Urothelium cell line (cell line): ENCODE data around the gene UGT1A9.
"Not testable (repeated sequence)": the region's sequence is repeated elsewhere in the genome, so short reads cannot be mapped to it uniquely, and the experiment has no call there.

ENCODE experiments used
- DNase-seq: peaks from one replicate; pipeline ENCODE4 v3.0.0; 2011; ENCODE audit warnings: low spot score, mixed read lengths
- FAIRE-seq: peaks from 2 replicates; lab custom pipeline; 2011; peaks lifted over from hg19 to GRCh38; lab: Jason Lieb, UNC

UGT1A9 gene

DNA sequence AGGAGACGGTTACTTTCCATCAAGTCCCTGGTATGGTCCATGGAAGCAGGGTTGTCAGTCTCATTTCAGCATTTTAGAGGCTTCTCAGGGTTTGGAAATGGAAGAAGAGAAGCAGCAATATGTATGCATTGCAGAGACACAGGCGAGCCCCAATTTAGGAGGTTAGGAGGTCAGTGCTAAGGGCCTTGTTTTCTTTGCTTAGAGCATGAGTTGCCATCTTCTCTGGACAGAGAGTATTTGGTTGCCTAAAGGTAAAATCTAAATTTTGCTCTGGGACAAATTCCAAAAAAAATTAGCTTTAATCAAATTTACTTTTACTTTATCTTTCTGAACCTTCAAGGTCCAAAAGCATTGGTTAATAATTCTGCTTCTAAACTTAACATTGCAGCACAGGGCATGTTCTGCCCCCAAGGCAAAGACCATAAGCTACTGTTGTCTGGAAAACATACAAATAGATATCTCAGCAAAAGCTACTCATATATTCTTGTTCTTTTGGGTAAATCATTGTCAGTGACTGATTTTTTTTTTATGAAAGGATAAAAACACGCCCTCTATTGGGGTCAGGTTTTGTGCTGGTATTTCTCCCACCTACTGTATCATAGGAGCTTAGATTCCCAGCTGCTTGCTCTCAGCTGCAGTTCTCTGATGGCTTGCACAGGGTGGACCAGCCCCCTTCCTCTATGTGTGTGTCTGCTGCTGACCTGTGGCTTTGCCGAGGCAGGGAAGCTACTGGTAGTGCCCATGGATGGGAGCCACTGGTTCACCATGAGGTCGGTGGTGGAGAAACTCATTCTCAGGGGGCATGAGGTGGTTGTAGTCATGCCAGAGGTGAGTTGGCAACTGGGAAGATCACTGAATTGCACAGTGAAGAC lies at the start of gene UGT1A9:
TSS of gene UGT1A9 (plus strand) at position 609 of the 872 bp plus-strand sequence. CDS start at position 646, 37 bp downstream.
- FAIRE-seq (no peak), DNase-seq (no peak)

DNA sequence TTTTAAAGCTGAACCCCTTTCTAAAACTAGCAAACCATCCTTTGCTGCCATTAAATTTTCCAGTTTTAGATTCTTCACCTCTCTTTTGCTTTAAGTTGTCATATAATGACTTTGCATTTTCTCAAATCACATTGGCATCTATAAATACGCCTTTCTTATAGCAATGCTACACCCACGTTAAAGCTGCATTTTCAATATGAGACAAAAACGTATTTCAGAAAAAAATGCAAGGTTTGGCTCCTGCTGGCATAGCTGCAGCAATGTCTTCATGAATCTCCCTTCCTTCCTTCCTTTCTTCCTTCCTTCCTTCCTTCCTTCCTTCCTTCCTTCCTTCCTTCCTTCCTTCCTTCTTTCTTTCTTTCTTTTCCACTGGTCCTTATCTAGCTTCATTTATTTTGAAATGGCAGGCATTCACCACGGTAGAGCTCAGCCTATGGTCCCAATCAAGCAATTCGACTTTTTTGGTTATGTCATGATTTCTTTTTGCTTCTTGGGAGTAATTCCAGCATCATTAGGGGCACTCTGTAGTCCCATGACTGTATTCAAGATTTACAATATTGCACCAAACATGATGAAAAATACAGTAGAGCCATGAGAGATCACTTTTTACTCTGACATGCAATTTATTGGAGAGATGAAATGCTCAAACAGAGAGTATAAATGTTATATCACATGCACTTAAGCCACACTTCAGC lies 44.2 kb upstream of the UGT1A9 start:
- FAIRE-seq, result no peak
- DNase-seq, result no peak

DNA sequence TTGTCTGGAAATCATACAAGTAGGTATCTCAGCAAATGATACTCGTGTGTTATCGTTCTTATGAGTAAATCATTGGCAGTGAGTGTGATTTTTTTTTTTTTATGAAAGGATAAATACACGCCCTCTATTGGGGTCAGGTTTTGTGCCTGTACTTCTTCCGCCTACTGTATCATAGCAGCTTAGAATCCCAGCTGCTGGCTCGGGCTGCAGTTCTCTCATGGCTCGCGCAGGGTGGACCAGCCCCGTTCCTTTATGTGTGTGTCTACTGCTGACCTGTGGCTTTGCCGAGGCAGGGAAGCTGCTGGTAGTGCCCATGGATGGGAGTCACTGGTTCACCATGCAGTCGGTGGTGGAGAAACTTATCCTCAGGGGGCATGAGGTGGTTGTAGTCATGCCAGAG lies 35.4 kb upstream of the UGT1A9 start, which contains the start of gene UGT1A10:
TSS of gene UGT1A10 (plus strand) at position 143 of the 400 bp plus-strand sequence. CDS start at position 218, 75 bp downstream.
- FAIRE-seq, result peak; percentile 5

DNA sequence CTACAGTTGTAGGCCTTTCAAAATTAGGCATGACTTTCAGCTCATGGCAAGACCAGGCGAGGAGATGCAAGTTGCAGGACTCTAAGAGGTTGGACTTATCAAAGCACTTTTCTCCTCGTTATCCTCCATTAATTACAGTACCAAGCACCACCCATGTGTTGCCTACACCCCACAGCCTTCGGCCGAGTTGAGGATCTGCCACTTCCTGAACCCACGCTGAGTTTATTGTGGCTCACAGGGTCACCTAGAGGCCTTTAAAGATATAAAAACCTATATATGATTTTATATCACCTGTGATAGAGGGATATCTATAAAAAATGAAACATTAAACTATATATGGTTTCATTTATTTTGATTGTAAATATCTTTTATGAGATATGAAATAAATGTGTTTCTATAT lies 32.9 kb upstream of the UGT1A9 start:
- FAIRE-seq (no peak), DNase-seq (no peak)

More for the DNA sequence above, 35.4 kb upstream of the UGT1A9 start, which contains the start of gene UGT1A10:
- DNase-seq, result not testable (repeated sequence)

DNA sequence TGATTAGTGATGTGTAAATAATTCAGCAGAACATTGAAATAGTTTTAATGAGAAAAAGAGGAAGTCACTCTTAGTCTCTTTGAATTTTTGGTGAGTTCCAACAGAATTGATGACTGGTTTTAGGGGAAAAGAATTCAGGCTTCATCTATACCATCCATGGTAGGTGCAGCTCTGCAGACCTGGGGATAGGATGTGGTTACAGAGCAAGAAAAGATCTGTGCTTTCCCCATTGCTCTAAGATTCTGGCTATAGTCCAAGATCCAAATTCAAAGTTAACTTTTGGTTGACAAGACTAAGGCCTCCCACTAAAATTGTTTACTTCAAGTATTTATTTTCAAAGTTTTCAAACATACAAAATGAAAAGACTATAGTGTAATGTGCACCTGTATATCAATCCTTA lies 31.8 kb upstream of the UGT1A9 start:
- DNase-seq (no peak), FAIRE-seq (no peak)

DNA sequence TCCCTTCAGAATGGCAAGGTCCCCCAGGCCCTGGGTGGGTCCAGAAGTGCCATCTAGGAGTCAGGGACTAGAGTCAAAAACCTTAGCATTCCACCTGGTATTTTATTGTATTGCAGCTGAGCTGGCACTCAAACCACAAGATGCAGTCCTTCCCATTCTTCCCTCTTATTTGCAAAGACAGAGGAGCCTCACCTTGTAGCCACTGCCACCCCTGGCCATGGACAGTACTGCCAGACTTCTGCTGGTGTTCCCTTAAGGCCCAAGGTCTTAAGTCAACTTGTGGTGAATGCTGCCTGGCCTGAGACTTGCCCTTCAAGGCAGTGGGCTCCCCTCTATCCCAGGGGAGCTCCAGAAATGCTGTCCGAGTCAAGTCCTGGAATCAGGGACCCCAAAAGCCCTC lies 28.6 kb upstream of the UGT1A9 start:
- DNase-seq (peak; percentile 4), FAIRE-seq (no peak)

DNA sequence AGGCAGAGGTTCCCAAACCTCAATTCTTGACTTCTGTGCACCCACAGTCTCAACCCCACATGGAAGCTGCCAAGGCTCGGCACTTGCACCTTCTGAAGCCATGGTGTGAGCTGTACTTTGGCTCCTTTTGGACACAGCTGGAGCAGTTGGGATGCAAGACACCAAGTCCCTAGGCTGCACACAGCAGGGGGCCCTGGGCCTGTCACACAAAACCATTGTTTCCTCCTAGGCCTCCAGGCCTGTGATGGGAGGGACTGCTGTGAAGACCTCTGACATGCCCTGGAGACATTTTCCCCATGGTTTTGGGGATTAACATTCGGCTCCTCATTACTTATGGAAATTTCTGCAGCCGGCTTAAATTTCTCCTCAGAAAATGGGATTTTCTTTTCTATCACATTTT lies 25.7 kb upstream of the UGT1A9 start:
- not testable (repeated sequence) for DNase-seq, FAIRE-seq

DNA sequence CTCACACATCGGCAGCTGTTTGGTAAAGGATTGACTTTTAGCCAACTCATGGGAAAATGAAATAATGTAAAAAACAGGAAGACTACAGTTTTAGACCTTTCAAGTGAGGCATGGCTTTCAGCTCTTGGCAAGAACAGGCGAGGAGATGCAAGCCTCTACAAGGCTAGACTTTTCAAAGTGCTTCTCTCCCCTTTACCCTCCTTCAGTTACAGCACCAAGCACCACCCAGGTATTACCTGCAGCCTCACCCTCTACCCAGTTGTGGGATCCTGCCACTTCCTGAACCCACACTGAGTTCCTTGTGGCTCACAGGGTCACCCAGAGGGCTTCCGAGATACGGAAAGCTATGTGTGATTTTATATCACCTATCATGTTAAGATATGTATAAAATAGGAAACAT lies 20.7 kb upstream of the UGT1A9 start:
- DNase-seq (no peak), FAIRE-seq (no peak)

DNA sequence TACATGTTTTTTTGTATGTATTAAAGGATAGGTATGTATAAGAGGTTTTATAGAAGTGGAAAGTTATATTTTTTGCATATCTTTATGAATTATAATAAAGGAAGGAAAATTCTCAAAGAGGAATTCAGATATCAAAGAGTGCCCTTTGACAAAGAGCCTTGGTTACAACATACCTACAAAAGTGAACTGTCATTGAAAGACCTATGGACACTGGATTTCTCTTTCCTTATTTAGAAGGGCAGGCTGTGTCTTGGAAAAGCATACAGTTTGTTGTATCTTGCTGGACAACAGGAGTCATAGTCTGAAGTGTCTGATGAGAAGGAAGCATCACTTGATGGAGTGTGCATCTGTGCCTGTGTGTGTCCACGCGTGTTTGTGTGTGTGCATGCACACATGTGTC lies 20.3 kb upstream of the UGT1A9 start:
- no peak for DNase-seq
- peak; percentile 67 for FAIRE-seq

DNA sequence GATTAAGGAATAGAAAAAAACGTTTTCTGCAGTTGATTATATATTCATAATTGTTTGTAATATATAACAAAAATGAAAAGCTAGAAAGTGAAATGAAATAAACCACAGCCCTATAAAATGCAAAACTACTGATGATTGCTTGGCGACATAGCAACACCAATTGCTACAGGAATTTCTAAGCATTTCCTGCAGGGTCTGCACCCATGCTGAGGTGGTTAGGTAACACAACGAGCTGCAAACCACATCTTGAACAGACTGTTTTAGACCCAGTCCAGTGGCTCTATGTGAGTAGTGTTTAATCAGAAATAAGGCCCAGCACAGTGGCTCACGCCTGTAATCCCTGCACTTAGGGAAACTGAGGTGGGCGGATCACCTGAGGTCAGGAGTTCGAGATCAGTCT lies 17.2 kb upstream of the UGT1A9 start:
- FAIRE-seq, result no peak
- no peak for DNase-seq

DNA sequence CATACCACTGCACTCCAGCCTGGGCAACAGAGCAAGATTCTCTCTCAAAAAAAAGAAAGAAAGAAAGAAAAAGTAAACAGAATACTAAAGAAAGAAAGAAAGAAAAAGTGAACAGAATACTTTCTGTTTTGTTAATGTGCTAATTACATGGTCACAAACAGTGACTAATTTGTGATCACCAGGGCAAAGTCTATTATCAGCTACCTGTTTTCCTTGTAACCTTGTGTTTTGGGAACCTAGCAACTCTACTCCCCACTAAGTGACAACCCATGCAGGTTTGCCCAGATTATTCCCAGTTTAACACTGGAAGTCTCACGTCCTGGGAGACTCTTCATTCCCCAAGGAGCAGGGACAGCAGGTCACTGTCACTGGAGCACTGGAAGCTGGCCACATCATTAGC lies 16.7 kb upstream of the UGT1A9 start:
- DNase-seq, result no peak
- no peak for FAIRE-seq

DNA sequence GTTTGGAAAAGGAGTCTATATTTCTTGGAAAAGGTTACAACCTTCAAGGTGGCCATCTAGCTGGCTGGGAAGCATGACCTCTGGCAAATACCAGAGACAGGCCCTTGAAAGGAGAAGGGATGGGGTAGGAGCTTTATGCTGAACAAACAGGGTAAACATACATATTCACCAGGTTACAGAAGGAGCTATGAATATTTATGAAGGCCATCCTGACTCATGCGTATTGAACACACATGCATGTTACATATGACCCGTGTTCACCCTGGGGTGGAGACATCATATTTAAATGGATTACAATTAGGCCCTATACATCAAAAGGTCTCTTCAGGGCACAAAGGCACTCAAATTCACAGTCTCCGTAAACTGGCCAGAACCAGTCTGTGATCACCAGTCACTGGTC lies 15.8 kb upstream of the UGT1A9 start:
- DNase-seq, result not testable (repeated sequence)
- FAIRE-seq, result peak; percentile 98

DNA sequence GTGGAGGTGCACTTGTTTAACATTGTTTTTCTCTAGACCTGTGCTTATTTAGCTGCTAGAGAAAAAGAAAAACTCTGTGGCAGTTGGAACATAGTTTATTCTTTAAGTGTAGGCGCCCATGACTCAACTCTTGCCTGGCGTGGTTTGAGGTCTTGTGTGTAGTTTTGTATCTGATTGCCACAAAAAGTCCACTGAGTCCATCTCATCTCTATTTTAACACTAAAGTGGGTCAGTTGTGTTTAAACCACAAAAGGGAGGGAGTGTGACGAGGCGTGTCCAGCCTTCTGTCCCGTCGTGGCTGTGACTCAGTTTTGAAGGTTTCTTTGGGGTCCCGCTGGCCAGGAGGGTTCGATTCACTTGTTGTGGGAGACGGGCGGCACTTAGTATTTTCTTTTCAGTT lies 15.3 kb upstream of the UGT1A9 start:
- FAIRE-seq (no peak), DNase-seq (no peak)

DNA sequence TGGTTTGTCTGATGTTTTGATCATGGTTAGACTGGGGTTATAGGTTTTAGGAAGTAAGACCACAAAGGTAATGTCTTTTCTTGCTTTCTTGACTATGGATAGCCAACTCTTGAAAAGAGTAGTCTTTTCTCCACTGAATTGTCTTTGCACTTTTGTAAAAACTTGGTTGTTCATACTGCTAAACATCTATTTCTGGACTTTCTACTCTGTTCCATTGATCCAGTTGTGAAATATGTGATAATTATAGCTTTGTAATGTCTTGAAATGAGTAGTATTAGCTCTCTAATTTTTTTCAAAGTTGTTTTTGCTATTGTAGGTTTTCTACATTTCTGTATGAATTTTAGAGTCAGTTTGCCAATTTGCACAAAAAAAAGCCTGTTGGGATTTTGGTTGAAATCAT lies 13.1 kb upstream of the UGT1A9 start:
- DNase-seq, result no peak

DNA sequence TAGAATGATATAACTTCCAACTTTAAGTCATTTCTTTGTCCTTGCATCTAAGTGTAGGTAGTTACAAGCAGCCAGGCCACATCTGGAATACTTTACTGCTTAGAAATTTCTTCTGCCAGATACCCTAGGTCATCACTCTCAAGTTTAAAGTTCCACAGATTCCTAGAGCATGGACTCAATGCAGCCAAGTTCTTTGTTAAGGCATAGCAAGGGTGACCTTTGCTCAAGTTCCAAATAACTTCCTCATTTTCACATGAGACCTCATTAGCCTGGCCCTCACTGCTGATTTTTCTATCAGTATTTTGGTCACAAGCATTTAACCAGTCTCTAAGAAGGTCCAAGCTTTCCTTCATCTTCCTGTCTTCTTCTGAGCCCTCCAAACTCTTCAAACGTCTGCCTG lies 7.8 kb upstream of the UGT1A9 start:
- no peak for DNase-seq

More for the DNA sequence above, 13.1 kb upstream of the UGT1A9 start:
- FAIRE-seq, result no peak

DNA sequence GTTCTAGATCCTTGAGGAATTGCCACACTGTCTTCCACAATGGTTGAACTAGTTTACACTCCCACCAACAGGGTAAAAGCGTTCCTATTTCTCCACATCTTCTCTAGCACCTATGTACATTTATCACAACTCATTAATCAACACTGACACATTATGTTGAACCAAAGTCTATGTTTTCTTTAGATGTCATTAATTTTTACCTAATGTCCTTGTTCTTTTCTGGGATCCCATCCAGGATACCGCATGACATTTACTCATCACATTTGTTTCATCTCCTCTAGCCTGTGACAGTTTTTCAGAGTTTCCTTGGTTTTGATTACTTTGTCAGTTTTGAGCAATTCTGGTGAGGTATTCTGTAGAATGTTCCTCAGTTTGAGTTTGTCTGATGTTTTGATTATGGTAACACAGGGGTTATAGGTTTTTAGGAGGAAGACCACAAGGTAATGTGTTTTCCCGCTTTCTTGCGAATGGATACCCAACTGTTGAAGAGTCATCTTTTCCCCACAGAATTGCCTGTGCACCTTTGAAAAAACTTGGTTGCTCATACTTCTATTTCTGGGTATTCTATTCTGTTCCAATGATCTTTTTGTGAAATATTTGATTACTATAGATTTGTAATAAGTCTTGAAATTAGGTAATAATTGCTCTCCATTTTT lies 3.0 kb upstream of the UGT1A9 start:
- FAIRE-seq (no peak), DNase-seq (no peak)

More for the DNA sequence above, 7.8 kb upstream of the UGT1A9 start:
- no peak for FAIRE-seq

DNA sequence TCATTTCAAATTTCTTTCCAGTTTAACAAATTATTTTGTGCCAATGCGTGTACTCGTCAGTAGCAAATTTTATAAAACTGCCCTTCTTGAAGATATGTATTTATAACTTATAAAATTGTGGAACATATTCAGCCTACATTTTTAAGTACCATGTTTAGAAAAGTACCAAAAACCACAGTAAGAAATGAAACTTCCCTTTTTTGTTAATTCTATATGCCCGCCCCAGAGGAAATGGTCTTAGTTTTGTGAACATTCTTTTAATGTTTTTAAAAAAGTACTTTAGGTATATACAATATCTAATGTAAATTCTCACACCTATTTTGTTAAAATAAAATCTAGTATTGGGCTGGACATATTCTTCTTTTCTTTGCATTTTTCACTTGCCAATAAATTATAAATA lies 1.2 kb downstream of the UGT1A9 start:
- FAIRE-seq, result no peak

DNA sequence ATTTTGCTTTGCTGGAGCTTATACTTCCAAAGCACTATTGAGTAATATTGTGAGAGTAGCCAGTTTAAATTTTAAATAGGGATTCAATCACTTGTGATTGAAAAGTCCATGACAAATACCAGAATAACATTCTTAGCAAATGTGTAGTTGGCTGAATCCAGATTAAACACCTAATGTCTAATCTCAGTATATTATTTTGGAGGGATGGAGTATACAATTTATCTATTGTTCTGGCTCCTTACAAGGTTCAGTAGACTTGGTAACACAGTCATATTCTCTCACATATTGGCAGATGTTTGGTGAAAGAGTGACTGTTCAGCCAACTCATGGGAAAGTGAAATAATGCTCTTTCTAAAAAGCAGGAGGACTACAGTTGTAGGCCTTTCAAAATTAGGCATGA lies 2.2 kb downstream of the UGT1A9 start:
- FAIRE-seq (no peak), DNase-seq (no peak)

More for the DNA sequence above, 1.2 kb downstream of the UGT1A9 start:
- no peak for DNase-seq

DNA sequence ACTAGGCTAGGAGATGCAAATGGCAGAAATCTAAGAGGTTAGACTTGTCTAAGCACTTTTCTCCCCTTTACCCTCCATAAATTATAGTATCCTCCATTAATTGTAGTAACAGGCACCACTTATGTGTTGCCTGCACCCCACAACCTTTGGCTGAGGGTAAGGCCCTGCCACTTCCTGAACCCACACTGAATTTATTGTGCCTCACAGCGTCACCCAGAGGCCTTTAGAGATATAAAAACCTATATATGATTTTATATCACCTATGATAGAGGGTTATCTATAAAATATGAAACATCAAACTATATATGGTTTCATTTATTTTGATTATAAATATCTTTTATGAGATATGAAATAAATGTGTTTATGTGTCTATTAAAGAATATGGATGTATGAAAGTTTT lies 2.6 kb downstream of the UGT1A9 start:
- FAIRE-seq (no peak), DNase-seq (no peak)

DNA sequence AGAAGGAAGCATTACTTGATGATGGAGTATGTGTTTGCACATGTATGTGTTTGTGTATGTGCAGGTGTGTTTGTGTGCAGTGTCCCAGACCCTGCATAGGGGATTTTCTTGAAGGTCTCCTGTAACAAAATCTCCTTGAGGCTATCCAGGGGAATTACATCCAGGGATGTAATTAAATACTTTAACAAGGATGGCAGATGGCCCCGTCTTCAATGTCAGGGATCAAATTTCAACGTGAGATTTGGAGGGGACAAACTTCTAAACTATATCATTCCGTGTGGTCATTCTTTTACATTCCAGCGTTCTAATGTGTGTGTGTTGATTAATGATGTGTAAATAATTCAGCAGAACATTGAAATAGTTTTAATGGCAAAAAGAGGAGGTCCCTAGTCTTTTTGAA lies 3.3 kb downstream of the UGT1A9 start:
- FAIRE-seq (no peak), DNase-seq (no peak)

DNA sequence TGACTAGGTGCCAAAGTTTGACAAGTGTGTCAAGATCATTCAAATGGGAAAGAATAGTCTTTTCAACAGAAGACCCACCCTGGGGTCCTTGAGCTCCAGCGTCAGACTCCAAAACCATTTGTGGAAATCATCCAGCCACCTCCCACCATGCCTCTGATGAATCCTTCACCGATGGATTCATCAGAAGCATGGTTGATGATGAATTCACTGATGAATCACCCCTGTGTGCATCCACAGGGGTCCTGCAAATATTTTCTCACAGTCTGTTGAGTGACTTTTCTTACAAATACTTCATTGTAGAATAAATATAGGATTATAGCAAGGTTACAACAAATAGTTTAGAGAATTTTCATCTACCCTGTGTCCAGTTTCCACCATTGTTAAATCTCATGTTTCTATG lies 4.3 kb downstream of the UGT1A9 start:
- FAIRE-seq, result no peak
- DNase-seq, result no peak
